Left lung (tissue), 10 donors: ENCODE measurements around the gene WDR7. TPM values are rescaled to one million over a fixed set of nuclear protein-coding genes. Genes with fewer than 3 reads are reported as not detected.

Experiments
- ATAC-seq: fragments of 200-7000 bp; cut with Tn5 transposase; one replicate; pipeline ENCODE4 v1.9.1; 2020; ENCODE audit warnings: moderate library complexity
- DNase-seq, 4 donors: peaks; one replicate each; pipeline ENCODE4 v3.0.0-alpha.2; 2013 to 2020
- H3K27ac ChIP-seq, 2 donors: fragments of 200-600 bp; sonication (generic) in 1 of 2; one replicate each; pipeline versions ENCODE4 v1.5.0 to v1.8.0; 2020 to 2021
- H3K27me3 ChIP-seq, 2 donors: fragments of 200-600 bp; sonication (generic) in 1 of 2; one replicate each; pipeline versions ENCODE4 v1.5.0 to v1.8.0; 2020 to 2021
- H3K36me3 ChIP-seq, 2 donors: fragments of 200-600 bp; sonication (generic) in 1 of 2; one replicate each; pipeline versions ENCODE4 v1.5.0 to v1.8.0; 2020 to 2021
- H3K4me1 ChIP-seq, 2 donors: fragments of 200-600 bp; one replicate each; pipeline ENCODE4 v1.8.0; 2021
- H3K4me3 ChIP-seq, 2 donors: fragments of 200-600 bp; sonication (generic) in 1 of 2; one replicate each; pipeline versions ENCODE4 v1.5.0 to v1.8.0; 2020 to 2021; ENCODE audit warnings: mild to moderate bottlenecking in 1 of 2
- H3K9me3 ChIP-seq, 2 donors: fragments of 200-600 bp; sonication (generic) in 1 of 2; one replicate each; pipeline versions ENCODE4 v1.5.0 to v1.8.0; 2020 to 2021
- intact Hi-C, 2 donors: fragments of 100-400 bp; cut with DNase I; formaldehyde crosslinking; loops; one replicate each; pipeline versions ENCODE4 v1.11.2 to v1.14.2; 2022
- polyA plus RNA-seq, 6 donors: library from polyadenylated mRNA; unstranded; fragments of 120-200 nt; gene quantifications; one replicate each; pipeline ENCODE4 v1.2.1, GENCODE V29; 2013; ENCODE audit not compliant: insufficient read length in 6 of 6
- total RNA-seq, 2 donors: library from RNA; stranded (reverse); fragmentation: NEBNext Ultra II Directional; extraction: Animal tissue kit (Norgen Biotek cat#: 25700); gene quantifications; one replicate each; pipeline ENCODE4 v1.2.1, GENCODE V29; 2021
- TF ChIP-seq, protein P1 (sequence below), 2 donors: fragments of 200-600 bp; sonication (generic) in 1 of 2; IDR thresholded peaks; one replicate each; pipeline versions ENCODE4 v1.5.0 to v1.8.0; 2021; ENCODE audit warnings: antibody characterized with exemption in 2 of 2
- donor health status: DM: no; HTN: yes; CAD: no.
- donor health status: DM: no; HTN: no; CAD: no.

The WDR7 gene
- total and polyA plus RNA-seq, 8 donors, result 10.9 to 37.7 (median 12.8) TPM

DNA sequence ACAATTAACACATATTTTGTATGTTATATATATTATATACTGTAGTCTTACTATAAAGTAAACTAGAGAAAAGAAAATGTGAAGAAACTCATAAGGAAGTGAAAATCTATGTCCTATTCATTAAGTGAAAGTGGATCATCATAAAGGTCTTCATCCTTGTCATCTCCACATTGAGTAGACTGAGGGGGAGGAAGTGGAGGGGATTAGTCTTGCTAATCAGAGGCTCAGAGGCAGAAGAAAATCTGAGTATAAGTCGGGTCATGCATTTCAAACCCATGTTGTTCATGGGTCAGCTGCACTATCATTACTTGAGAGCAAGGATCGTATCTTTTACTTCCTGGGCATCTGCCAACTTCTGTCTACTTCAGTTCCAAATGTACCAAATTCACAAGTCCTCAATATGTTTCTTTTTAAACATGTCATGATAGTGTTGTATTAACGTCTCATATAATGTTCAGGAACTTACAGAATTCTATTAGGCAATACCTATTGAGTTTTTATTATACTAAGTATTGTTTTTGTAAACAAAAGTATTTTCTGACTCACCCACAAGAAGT, 286.8 kb downstream of the WDR7 start:
- intact Hi-C loops, result no loop called here

DNA sequence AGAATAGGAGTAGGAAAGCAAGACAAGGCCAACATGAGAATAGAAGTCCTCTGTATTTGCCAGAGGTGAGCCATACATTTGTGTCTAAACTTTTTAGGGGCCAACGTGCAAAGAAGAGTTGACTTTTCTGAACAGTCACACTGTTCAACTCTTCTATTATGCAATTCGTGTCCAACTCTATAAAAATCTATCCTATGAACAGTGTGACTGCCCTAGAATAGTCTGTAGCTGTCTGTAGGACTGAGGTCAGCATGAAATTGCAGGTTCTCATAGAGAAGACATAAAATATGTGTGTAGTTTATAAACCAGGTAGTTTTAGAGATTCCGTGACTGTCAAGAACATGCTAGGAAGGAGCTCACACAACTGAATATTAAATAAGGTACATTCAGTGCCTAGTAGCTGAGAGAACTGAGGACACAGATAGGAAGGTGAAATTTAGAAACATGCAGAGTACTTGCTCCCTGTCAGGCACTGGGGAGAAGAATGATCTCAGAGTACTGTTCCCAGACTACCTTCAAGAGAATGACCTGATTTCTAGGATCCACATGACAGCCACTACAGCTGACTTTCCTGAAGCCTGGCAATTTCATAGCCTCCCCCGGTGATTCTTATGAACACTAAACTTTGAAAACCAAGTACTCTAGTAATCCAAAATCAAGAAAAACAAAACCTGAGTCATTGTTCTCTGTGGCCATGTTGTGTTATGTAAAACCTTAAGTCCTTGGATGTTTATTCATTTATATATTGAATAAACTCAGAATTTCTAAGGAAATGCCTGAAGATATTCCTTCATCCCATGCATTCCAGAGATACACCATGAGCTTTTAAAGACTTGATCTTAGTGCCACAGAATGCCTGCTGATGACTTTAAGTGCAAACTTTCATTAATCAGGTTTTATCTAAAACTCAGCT, 294.3 kb downstream of the WDR7 start:
- no peaks in the 10 kb centered on the region for H3K9me3 ChIP-seq
- H3K27ac ChIP-seq, result no peak overlapping the region
- DNase-seq, result no peak
- H3K36me3 ChIP-seq, result no peaks in the 10 kb centered on the region
- intact Hi-C loops, result no loop called here
- no peaks in the 10 kb centered on the region for H3K4me1 ChIP-seq
- no peaks in the 10 kb centered on the region for H3K27me3 ChIP-seq
- no peak overlapping the region for H3K4me3 ChIP-seq
- TF ChIP-seq, protein P1, sequence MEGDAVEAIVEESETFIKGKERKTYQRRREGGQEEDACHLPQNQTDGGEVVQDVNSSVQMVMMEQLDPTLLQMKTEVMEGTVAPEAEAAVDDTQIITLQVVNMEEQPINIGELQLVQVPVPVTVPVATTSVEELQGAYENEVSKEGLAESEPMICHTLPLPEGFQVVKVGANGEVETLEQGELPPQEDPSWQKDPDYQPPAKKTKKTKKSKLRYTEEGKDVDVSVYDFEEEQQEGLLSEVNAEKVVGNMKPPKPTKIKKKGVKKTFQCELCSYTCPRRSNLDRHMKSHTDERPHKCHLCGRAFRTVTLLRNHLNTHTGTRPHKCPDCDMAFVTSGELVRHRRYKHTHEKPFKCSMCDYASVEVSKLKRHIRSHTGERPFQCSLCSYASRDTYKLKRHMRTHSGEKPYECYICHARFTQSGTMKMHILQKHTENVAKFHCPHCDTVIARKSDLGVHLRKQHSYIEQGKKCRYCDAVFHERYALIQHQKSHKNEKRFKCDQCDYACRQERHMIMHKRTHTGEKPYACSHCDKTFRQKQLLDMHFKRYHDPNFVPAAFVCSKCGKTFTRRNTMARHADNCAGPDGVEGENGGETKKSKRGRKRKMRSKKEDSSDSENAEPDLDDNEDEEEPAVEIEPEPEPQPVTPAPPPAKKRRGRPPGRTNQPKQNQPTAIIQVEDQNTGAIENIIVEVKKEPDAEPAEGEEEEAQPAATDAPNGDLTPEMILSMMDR (IDR thresholded peaks at IDR 0.05), result no peak
- no peak for ATAC-seq

More for the DNA sequence above, 286.8 kb downstream of the WDR7 start:
- TF ChIP-seq, protein P1 (IDR thresholded peaks at IDR 0.05), result no peak
- ATAC-seq (no peak), DNase-seq (no peak)
- H3K4me3 ChIP-seq, result no peak overlapping the region
- H3K9me3 ChIP-seq, result no peaks in the 10 kb centered on the region
- no peaks in the 10 kb centered on the region for H3K27me3 ChIP-seq
- no peaks in the 10 kb centered on the region for H3K4me1 ChIP-seq
- H3K27ac ChIP-seq, result no peak overlapping the region
- peaks cover 0 to 17% of the 10 kb centered on the region in 2 donors for H3K36me3 ChIP-seq

- H3K36me3 ChIP-seq, result no peaks in the 10 kb centered on the region
- DNase-seq (no peak), ATAC-seq (no peak)
- H3K4me3 ChIP-seq, result no peak overlapping the region
- H3K27ac ChIP-seq, result no peak overlapping the region
- no peaks in the 10 kb centered on the region for H3K9me3 ChIP-seq
- no peaks in the 10 kb centered on the region for H3K27me3 ChIP-seq
- TF ChIP-seq, protein P1 (IDR thresholded peaks at IDR 0.05), result no peak
- intact Hi-C loops, result no loop called here
- no peaks in the 10 kb centered on the region for H3K4me1 ChIP-seq
Measured at GRCh38 chr18:56947236-56947635, 296.1 kb downstream of the WDR7 start.

- Histone ChIP-seq H3K27me3 (no peaks in the 10 kb centered on the region), H3K27ac (no peak overlapping the region), H3K9me3 (no peaks in the 10 kb centered on the region), H3K4me3 (no peak overlapping the region), H3K4me1 (no peaks in the 10 kb centered on the region), H3K36me3 (no peaks in the 10 kb centered on the region)
- TF ChIP-seq, protein P1 (IDR thresholded peaks at IDR 0.05), result no peak
- no peak for ATAC-seq
- no peak for DNase-seq
- intact Hi-C loops, result no loop called here
Measured at GRCh38 chr18:56952026-56952425, 300.9 kb downstream of the WDR7 start.

DNA sequence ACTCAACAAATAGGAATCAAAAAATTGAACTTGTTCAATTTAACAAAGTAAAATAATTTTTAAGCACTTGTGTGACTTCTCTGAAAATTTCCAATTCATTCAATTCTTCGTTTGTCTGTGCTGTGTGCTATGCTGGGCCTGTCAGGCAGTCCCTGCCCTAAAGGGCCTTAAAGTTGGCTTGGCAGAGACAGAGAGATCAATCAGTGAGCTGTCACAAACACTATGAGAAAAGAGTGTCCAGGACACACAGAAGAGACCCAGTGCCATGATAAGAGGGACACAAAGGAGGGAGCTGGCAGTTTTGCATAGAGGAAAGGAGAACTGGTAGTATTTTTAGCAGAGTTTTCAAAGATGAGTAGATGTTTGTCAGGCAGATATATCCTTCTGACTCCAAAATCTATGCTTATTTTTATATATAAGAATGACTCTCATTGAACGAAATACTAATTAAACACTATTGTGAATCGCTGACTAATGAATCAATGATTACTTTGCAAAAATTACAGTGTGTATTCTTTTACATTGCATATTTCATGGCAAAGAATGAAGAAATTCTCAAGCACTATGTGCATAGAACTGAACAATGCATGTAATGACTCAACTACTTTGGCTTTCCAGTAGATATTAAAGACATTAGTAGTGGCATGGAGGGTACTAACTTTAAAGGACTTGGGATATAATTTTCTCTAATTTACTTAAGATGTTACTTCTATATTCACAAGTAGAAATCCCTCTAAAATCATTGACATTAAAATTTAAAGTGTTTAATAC, 302.5 kb downstream of the WDR7 start:
- Histone ChIP-seq H3K4me3 (no peak overlapping the region), H3K36me3 (no peaks in the 10 kb centered on the region), H3K27me3 (no peaks in the 10 kb centered on the region), H3K27ac (no peak overlapping the region), H3K9me3 (no peaks in the 10 kb centered on the region), H3K4me1 (no peaks in the 10 kb centered on the region)
- ATAC-seq (no peak), DNase-seq (no peak)
- TF ChIP-seq, protein P1 (IDR thresholded peaks at IDR 0.05), result no peak
- intact Hi-C loops, result no loop called here
